GM21381 (cell line): Measurements from ENCODE around the gene GASK1A.

ENCODE experiments used
- ATAC-seq: cut with Tn5 transposase; IDR thresholded peaks from one replicate; pipeline ENCODE4 v1.9.1; 2021; ENCODE audit warnings: mild to moderate bottlenecking, moderate library complexity; ENCODE audit not compliant: unreplicated experiment

The GASK1A gene

GRCh38 chr3:42982645-42983412, 3.7 kb downstream of the GASK1A start:
- ATAC-seq = no peak

- no peak for ATAC-seq
Measured at GRCh38 chr3:42983927-42984326, 4.8 kb downstream of the GASK1A start.

- ATAC-seq = no peak
Measured at GRCh38 chr3:42984701-42985100, 5.6 kb downstream of the GASK1A start.

DNA sequence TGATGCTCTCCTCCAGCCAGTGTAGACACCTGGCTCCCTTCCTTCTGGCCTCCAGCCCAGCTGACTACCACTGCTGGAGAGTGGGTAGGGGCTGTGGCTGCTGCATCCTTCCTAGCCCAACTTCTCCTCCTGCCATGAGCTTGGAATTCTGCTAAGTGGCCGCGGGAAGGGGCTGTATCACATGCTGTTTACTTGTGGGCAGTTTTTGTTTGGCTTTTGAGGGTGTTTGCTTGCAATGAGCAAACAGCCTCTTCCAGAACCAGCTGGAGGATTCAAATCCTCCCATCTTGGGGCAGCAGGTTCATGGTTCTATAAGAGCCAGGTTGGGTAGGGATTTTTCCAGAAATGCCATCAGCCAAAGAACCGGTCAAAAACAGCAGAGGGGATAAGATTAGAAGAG, 9.0 kb downstream of the GASK1A start:
- ATAC-seq = no peak

- no peak for ATAC-seq
Measured at GRCh38 chr3:42988566-42988965, 9.5 kb downstream of the GASK1A start.

DNA sequence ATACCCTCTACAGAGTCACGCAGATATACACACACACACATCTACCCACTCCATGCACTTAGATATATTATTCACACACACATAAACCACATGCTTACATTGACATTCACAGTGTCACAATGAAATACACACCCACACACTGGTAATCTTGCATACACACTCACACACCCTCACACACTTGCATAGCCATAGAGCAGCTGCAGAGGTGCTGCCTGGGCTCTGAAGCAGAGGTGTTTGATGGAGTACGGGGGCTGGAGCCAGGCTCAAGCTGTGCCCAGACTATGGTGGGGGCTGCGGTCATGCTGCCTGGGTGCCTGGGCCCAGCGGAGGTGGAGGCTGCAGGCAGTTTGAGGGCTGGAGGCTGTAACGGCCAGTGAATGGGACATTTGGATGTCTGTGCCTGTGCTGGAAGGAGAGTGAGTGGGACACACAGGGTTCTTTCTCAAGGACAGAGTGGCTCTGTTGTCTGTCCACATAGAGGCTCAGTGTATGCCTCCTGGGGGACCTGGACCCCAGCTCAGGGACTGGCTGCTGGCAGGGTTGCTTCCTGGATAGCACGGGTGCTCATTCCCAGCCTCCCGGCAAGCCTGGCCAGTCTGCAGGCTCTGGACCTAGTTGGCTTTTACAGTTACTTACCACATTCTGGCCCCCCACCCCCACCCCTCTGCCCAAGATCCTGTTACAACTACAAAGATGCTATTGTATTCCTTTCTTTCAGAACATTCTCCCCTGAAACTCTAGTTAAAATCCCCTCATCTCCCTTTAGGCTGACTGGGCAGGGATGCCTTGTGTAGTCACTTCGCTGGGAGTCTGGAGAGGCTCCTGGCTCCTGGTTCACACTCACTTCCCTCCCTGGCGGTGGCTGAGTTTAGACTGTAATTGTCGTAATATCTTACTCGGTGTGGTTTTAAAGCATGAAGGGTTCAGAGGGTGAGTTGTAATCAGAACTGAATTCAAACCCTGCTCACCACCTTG, 12.5 kb downstream of the GASK1A start:
- no peak for ATAC-seq

DNA sequence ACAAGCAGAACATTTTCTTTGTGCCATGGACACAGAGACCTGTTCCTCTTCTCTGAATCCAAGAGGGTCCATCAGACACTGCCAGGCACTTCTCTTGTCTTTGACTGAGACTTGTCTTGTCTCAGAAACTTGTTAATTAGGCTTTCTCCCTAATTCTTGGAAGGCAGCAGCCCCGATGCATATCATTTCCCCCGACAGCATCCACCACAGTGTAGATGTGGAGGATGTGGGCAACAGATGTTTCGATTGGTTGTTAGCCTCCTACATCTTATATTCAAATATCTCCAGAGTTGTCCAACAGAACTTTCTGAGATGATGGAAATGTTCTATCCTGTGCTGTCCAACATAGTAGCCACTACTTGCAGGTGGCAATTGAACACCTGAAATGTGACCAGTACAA, 15.5 kb downstream of the GASK1A start:
- no peak for ATAC-seq

GRCh38 chr3:42996021-42996420, 16.9 kb downstream of the GASK1A start:
- ATAC-seq = no peak

DNA sequence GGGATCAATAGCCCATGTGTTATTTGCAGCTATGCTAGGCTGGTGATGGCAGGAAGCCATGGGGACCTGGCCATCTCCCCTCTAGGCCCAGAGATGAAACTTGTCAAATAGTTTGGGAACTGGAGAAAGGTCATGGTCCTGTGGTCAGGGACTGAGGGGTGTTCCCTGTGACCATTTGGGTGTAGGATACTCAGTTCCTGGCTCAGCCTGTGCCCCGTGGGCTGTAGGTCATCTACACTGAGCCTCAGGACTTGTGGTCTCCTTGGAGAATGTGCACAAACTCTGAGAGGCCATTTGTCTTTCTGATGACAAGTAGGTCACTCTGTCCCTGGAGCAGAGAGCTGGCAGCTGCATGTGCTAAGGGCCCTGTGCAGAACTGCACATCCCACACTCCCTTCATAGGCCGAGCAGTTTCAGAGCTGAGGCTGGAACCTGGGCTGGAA, 17.5 kb downstream of the GASK1A start:
- no peak for ATAC-seq

DNA sequence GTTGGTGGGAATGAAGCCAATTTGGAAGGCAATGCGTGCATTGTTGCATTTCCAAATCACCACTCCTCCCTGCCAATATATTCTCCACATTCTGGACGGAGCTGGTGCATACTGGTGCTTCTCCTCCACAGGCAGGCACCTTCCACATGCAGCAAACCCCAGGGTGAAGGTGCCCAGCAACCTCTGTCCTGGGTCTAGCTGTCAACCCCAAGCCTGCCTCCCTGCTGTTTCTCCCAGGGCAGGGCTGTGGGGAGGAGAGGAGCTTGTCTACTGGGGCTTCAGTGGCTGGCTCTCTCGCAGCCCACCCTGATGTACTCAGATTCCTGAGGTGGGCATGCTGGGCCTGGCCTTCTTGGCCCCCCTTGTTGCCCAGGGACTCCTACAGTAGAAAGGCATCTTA, 20.1 kb downstream of the GASK1A start:
- ATAC-seq = no peak

GRCh38 chr3:42999632-43000031, 20.5 kb downstream of the GASK1A start:
- ATAC-seq = no peak

DNA sequence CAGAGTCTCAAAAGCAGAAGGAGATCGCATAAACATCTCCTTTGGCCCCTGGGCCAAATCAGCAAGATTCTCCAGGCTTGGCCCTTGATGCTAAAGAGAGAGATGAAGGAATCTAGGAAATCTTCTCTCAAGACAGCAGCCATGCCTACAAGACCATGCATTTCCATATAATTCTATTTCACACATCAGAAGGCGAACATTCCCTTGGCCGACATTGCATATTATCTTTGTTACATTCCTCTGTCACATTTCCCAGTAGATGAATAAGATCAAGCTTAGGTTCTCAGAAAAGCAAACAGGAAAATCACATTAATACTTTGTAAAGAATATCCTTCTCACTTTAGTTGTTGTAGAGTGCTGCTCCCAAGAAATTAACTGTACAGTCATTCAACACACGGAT, 21.3 kb downstream of the GASK1A start:
- ATAC-seq = no peak

DNA sequence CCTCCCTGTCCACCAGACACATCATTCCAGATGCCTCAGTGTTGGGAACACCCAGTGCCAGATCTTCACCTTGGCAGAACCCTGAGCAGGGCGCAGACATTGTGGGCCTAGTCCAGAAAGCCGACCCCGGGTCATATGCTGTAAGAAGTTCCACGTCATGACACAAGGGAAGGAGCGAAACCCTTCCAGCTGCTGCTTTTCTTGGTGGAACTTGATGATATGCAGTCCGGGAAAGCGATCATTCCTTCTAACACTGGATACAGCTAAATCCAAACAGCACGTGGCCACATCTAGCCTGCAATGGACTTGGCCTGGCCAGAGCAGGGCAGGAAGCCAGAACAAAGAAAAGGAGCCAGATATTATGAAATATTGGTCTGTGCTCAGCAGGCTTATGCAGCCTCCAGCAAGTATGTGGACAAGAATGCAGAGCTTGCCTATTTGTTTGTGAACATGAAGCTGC, 22.0 kb downstream of the GASK1A start:
- no peak for ATAC-seq

DNA sequence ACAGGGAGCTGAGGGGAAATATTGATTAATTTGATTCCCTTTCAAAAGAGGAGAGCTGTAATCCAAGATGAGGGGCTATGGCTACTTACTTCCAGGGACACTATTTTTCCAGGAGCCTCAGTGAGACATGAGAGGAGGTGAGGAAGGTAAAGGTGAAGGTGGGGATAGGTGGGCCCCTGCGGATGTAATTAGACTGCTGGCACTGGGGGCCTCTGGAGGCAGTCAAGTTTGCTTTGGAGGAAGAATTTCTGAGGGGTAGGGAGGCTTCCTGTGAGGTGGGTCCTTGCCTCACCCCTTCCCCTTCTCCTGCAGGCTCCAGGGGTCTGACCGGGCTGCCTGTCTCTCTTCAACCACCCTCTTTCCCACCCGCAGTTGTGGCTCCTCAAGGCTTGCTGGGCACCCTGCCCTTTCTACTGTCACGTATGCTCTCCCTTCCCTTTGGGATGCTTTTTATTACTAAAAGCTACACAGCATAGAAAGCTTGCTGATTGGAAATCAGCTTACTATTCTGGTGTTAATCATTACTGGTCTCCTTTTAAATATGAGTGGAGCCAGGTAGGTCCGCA, 22.5 kb downstream of the GASK1A start:
- ATAC-seq = no peak

GRCh38 chr3:43004282-43004681, 25.2 kb downstream of the GASK1A start:
- ATAC-seq = no peak

- no peak for ATAC-seq
Measured at GRCh38 chr3:43005253-43005652, 26.1 kb downstream of the GASK1A start.

DNA sequence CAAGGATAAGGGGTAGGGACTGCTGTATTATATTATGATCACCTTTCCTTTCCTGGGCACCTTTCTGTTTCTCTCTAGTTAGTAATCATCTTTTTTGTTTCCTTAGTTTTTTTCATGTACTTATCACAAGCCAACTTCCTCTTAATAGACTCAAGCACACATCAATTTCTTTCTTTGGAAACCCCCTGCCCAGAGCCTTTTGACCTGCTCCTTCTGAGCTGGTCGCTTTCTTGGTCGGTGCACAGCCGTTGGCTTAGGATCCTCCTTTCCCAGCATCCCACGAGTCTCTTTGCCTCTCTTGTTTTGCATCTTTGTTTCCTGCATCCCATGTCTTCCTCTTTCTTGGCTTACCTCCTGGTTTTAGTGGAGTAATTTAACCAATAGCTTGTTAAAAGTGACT, 26.9 kb downstream of the GASK1A start:
- no peak for ATAC-seq

DNA sequence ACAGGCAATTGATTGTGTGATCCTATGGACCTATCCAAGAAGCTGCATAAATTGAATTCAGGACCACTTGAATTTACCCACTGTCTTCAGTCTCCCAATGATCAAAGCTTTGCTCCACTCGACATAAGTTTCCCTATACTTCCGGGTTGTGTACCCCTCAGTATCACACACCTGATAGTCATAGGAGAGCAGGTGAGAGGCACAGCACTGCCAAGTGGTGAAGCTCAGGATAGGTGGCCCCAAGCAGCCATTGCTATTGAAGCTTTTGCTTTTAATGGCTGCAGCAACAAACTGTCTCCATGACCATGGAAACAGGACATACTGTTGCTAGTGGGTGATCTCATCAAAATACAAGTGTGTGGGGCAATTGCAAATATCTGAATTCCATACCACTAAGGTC, 27.7 kb downstream of the GASK1A start:
- ATAC-seq = no peak

- no peak for ATAC-seq
Measured at GRCh38 chr3:43009547-43009946, 30.4 kb downstream of the GASK1A start.

GRCh38 chr3:43010638-43011037, 31.5 kb downstream of the GASK1A start:
- ATAC-seq = no peak

DNA sequence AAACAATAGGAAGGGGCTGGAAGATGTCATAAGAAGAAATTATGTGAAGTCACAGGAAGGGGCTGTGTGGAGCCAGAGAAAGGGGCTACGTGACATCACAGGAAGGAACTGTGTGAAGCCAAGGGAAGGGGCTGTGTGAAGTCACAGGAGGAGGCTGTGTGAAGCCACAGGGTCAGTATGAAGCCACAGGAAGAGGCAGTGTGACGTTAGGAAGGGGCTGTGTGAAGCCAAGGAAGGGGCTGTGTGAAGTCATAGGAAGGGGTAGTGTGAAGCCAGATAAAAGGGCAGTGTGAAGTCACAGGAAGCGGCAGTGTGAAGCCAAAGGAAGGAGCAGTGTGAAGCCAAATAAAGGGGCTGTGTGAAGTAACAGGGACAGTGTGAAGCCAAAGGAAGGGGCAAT, 32.5 kb downstream of the GASK1A start:
- ATAC-seq = no peak

DNA sequence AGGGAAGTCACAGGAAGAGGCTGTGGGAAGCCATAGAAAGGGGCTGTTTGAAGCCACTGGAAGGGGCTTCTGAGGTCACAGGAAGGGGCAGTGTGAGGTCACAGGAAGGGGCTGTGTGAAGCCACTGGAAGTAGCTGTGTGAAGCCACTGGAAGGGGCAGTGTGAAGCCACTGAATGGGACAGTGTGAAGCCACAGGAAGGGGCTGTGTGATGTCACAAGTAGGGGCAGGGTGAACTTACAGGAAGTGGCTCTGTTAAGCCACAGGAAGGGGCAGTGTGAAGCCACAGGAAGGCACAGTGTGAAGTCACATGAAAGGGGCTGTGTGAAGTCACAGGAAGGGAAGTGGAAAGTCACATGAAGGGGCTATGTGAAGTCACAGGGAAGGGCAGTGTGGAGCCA, 33.1 kb downstream of the GASK1A start:
- no peak for ATAC-seq
